G401.6 (cell line): ENCODE measurements around the gene ZNF718.
"Not testable (repeated sequence)": the region's sequence is repeated elsewhere in the genome, so short reads cannot be mapped to it uniquely, and the experiment has no call there.

Experiments used
- FAIRE-seq: peaks from 2 replicates; lab custom pipeline; 2012; peaks lifted over from hg19 to GRCh38; lab: Jason Lieb, UNC

The ZNF718 gene

DNA sequence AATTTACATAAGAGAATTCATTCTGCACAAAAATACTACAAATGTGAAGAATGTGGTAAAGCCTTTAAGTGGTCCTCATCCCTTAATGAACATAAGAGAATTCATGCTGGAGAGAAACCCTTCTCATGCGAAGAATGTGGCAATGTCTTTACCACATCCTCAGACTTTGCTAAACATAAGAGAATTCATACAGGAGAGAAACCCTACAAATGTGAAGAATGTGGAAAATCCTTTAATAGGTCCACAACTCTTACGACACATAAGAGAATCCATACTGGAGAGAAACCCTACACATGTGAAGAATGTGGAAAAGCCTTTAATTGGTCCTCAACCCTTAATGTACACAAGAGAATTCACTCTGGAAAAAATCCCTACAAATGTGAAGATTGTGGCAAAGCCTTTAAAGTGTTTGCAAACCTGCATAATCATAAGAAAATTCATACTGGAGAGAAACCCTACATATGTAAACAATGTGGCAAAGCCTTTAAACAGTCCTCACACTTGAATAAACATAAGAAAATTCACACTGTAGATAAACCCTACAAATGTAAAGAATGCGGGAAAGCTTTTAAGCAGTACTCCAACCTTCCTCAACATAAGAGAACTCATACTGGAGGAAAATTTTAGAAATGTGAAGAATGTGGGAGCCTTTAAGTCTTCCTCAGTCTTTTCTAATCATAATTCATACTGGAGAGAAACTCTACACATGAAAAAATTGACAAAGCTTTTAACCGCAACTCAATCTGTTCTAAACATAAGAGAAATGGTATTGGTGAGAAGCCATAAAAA lies 37.4 kb downstream of the ZNF718 start:
- no peak for FAIRE-seq

GRCh38 chr4:169640-170039 lies 45.3 kb downstream of the ZNF718 start:
- not testable (repeated sequence) for FAIRE-seq

- FAIRE-seq = not testable (repeated sequence)
These were observed 47.0 kb downstream of the ZNF718 start for GRCh38 chr4:171318-171717.

GRCh38 chr4:173666-174314 lies 49.5 kb downstream of the ZNF718 start:
- no peak for FAIRE-seq

DNA sequence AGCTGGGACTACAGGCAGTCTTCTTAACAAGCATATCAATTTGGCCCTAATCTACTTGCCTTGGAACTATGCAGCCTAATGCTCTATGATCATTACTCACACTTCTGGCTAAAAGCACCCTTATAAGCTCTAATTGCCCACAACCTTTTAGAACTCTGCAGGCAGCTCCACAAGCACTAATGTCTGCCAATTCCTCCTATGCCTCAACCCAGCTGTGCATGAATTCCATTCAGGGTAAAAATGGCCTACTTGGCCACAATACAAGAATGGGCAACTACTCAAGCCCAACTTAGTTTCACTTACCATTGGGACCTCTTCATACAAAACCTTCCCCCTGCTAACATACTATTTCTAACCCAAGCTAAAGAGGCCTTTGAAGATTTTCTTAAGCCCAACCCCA lies 51.7 kb downstream of the ZNF718 start:
- no peak for FAIRE-seq

DNA sequence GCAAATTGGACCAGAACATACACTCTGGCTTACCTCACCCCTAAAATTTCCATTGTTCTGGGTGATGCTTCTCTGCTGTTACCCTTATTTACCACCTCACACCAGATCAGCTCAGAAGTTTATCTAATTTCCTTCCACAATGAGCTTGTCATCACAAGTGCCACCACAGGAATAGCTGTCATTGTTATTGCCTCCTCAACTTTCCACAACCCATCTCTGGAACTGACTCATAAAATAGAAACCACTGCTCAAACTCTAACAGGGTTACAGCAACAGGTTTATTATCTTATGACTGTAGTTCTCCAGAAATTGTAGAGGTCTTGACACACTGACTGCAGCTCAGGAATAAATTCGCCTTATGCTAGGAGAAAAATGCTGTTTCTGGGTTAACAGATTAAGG lies 52.7 kb downstream of the ZNF718 start:
- no peak for FAIRE-seq

- not testable (repeated sequence) for FAIRE-seq
These were observed 57.9 kb downstream of the ZNF718 start for GRCh38 chr4:182225-182624.

DNA sequence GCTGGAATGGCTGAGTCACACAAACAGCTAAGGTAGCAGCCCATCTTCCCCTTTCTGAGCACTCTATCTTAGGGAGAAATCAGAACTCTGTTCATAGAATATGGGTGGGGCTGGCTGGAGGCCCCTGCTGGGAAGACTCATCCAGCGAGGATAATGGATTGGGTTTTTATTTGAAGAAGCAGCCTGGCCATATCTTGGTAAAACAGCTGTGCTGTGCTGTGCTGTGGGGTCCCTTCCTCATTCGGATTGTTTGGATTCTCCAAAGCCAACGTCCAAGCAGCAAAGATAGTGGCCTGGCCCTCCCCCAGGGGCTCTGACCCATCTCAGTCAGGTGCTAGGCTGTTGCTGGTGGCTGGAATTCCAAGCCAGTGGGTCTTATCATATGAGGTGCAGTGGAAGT lies 63.8 kb downstream of the ZNF718 start:
- no peak for FAIRE-seq

GRCh38 chr4:195159-195558 lies 70.9 kb downstream of the ZNF718 start:
- FAIRE-seq = not testable (repeated sequence)

DNA sequence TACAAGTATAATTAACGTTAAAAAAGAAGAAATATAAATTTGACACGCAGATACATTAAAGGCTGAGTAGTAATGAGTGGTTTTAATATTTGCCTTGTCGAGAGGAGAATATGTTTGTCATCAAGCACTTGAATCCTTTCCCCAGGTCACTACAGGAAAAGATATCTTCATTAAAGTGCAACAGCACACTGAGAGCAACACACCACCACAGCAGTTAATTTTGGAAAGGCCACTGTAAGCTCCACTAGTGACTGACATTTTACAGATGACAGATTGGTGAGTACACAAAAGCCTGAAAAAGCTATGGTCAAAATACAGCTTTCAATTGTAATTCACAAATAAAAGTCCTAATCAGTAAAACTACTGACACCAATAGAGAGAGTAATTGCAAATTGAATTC lies 76.6 kb downstream of the ZNF718 start:
- no peak for FAIRE-seq

DNA sequence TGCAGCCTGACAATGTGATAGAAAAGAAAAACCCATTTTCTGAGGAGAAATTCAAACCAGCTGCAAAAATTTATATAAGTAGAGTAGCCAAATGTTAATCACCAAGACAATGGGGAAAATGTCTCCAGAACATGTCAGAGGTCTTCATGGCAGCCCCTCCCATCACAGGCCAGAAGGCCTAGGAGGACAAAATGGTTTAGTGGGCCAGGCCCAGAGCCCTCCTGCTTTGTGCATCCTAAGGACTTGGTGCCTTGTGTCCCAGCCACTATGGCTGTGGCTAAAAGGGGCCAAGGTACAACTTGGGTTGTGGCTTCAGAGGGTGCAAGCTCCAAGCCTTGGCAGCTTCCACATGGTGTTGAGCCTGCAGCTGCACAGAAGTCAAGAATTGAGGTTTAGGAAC lies 78.5 kb downstream of the ZNF718 start:
- not testable (repeated sequence) for FAIRE-seq

GRCh38 chr4:205097-205756 lies 80.9 kb downstream of the ZNF718 start:
- FAIRE-seq = no peak

GRCh38 chr4:206054-206453 lies 81.8 kb downstream of the ZNF718 start:
- no peak for FAIRE-seq

GRCh38 chr4:208416-209096 lies 84.3 kb downstream of the ZNF718 start:
- not testable (repeated sequence) for FAIRE-seq

- FAIRE-seq = no peak
These were observed 86.8 kb downstream of the ZNF718 start for GRCh38 chr4:211033-211511.

DNA sequence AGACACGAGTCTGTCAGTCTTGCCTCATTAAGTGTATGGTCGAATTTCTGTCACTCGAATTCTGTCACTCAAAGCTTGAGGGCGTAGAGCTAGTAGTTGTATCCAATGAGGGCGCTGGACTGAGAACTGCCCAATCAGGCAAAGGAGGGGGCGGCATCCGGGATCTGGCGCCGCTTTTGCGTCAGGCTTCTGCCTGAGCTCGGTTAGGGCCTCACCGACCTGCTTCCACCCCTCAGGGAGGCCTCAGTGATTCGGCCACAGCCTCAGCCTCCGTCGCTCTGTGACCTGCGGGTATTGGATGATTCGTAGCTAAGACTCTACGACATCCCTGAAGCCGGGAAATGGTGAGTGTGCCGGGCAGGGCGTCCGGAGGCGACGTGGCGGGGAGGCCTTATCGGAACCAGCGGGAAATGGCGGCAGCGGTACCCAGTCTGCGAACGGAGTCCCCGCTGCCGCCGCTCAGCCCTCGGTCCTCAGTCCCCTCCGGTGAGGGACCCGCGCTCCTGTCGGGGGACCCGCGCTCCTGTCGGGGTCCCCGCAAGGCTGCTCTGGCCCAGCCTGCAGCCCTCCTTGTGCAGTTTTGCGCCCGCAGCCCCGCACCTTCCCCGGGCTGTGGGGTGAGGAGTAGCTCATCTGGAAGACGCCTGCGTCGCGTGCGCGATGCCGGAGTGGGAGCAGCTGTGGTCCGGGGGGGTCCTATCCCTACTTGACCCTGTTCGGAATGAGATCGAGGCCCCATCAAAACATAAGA lies 88.3 kb downstream of the ZNF718 start:
- FAIRE-seq = peak; percentile 95

- not testable (repeated sequence) for FAIRE-seq
These were observed 88.9 kb downstream of the ZNF718 start for GRCh38 chr4:213189-213535.
